ENCODE data around the gene HOXD3. TPM values are rescaled to one million over a fixed set of nuclear protein-coding genes. Genes with fewer than 3 reads are reported as not detected.

The HOXD3 gene
- total RNA-seq, 1 donor from 2014 or later: not detected

DNA sequence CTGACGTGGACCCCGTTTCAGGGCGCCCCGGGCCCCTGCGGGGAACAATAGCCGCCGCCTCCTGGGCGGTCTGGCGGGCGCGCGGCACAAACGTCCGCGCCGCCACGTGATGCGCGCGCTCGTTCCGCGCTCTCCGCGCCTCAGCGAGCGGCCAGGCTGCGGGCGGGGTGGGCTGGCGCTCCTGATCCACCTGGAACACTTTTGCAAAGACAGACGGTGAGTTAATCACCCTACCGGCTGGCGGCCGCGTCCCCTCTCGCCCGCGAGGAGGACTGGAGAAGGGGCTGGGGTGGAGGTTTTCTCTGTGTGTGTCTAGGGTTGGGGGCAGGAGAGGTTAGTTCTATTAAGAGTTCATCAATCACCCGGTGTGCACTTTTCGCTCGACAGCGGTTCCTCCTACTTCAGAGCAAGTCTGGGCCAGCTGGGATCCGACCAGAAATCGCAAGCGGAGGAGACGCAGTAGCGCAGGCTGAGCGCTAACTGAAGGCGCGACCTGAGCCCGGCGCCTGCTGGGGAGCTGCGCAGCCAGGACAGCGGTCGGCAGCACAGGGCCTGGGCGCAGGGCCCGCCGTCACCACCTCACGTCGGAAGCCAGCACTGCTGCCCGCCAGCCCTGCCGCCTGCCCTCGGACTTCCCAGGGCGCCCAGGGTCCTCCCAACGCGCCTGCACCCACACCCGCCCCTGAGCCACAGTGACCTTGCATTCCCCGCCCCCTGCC lies 21.1 kb downstream of the HOXD3 start:
- Histone ChIP-seq H3K27ac (ENCODE audit: low read depth, low read length) (no peak overlapping the region), H3K4me1 (ENCODE audit: insufficient read depth, low read length) (no peaks in the 10 kb centered on the region), H2AFZ (ENCODE audit: low read depth, low read length) (peak overlapping the region; percentile 63), H3K4me3 (ENCODE audit: insufficient read depth, low read depth, low read length) (peak overlapping the region; percentile 27), H4K20me1 (ENCODE audit: insufficient read depth, low read length) (no peaks in the 10 kb centered on the region), H3K27me3 (ENCODE audit: insufficient read depth, low read length) (peaks cover 63% of the 10 kb centered on the region), H3K36me3 (ENCODE audit: insufficient read depth, low read length) (no peaks in the 10 kb centered on the region), H3K9me3 (ENCODE audit: insufficient read depth, low read depth, low read length) (no peaks in the 10 kb centered on the region), H3K79me2 (ENCODE audit: insufficient read depth, low read length) (no peaks in the 10 kb centered on the region), H3K9ac (ENCODE audit: low read length) (no peak overlapping the region), H3K4me2 (ENCODE audit: low read length) (peak overlapping the region; percentile 75)
- Mint-ChIP-seq H3K9me3 (ENCODE audit: unreplicated experiment) (peaks cover 12% of the 10 kb centered on the region), H3K27ac (ENCODE audit: unreplicated experiment) (no peak overlapping the region), H3K4me3 (ENCODE audit: unreplicated experiment) (peak overlapping the region; percentile 69), H3K27me3 (ENCODE audit: low read depth, unreplicated experiment) (peaks cover 89% of the 10 kb centered on the region), H3K36me3 (ENCODE audit: low read depth, unreplicated experiment) (no peaks in the 10 kb centered on the region), H3K4me1 (ENCODE audit: low read depth, unreplicated experiment) (peaks cover 12% of the 10 kb centered on the region)
- TF ChIP-seq EZH2 (IDR thresholded peaks at IDR 0.05; ENCODE audit: insufficient read depth, low read length): peak; percentile 72
- TF ChIP-seq, protein P1, sequence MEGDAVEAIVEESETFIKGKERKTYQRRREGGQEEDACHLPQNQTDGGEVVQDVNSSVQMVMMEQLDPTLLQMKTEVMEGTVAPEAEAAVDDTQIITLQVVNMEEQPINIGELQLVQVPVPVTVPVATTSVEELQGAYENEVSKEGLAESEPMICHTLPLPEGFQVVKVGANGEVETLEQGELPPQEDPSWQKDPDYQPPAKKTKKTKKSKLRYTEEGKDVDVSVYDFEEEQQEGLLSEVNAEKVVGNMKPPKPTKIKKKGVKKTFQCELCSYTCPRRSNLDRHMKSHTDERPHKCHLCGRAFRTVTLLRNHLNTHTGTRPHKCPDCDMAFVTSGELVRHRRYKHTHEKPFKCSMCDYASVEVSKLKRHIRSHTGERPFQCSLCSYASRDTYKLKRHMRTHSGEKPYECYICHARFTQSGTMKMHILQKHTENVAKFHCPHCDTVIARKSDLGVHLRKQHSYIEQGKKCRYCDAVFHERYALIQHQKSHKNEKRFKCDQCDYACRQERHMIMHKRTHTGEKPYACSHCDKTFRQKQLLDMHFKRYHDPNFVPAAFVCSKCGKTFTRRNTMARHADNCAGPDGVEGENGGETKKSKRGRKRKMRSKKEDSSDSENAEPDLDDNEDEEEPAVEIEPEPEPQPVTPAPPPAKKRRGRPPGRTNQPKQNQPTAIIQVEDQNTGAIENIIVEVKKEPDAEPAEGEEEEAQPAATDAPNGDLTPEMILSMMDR (IDR thresholded peaks at IDR 0.05; ENCODE audit: insufficient read depth, low read depth, low read length): no peak
- peak; percentile 89 for DNase-seq (ENCODE audit: low read depth)
- FAIRE-seq: no peak

DNA sequence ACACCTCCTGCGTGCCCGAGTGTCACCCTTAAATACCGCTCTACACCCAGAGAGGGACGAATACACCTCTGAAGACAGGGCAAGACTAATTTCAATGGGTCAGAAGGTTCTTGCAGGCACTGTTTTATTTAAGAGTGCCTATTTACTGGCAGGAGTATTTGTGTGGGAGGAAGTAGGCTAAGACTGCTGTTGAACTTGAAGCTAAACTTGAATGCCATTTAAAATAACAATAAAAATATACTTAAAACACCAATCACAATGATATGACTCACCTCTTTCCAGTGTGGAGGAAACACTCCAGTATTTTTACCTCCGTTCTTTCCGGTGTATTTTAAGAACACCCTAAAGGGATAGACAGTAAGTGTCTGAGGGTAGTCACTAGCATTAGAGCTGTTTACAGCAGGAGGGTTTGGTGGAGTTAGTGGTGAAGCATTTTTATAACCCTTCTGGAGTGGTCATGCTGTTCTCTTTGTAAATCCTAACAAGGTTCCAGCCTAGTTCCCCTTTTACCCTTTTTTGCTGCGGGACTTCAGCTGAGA lies 21.7 kb downstream of the HOXD3 start:
- Mint-ChIP-seq H3K4me3 (ENCODE audit: unreplicated experiment) (no peak overlapping the region), H3K27ac (ENCODE audit: unreplicated experiment) (no peak overlapping the region), H3K36me3 (ENCODE audit: low read depth, unreplicated experiment) (no peaks in the 10 kb centered on the region), H3K4me1 (ENCODE audit: low read depth, unreplicated experiment) (peaks cover 12% of the 10 kb centered on the region), H3K9me3 (ENCODE audit: unreplicated experiment) (peaks cover 12% of the 10 kb centered on the region), H3K27me3 (ENCODE audit: low read depth, unreplicated experiment) (peaks cover 89% of the 10 kb centered on the region)
- DNase-seq (ENCODE audit: low read depth) (peak; percentile 63), FAIRE-seq (no peak)
- TF ChIP-seq, protein P1 (IDR thresholded peaks at IDR 0.05; ENCODE audit: insufficient read depth, low read depth, low read length): no peak
- no peak for TF ChIP-seq EZH2 (IDR thresholded peaks at IDR 0.05; ENCODE audit: insufficient read depth, low read length)
- H3K79me2 ChIP-seq (ENCODE audit: insufficient read depth, low read length): no peaks in the 10 kb centered on the region
- no peak overlapping the region for H3K9ac ChIP-seq (ENCODE audit: low read length)
- H2AFZ ChIP-seq (ENCODE audit: low read depth, low read length): no peak overlapping the region
- H3K9me3 ChIP-seq (ENCODE audit: insufficient read depth, low read depth, low read length): no peaks in the 10 kb centered on the region
- peak overlapping the region; percentile 75 for H3K4me2 ChIP-seq (ENCODE audit: low read length)
- H3K4me1 ChIP-seq (ENCODE audit: insufficient read depth, low read length): no peaks in the 10 kb centered on the region
- no peaks in the 10 kb centered on the region for H3K36me3 ChIP-seq (ENCODE audit: insufficient read depth, low read length)
- no peak overlapping the region for H3K4me3 ChIP-seq (ENCODE audit: insufficient read depth, low read depth, low read length)
- peaks cover 57% of the 10 kb centered on the region for H3K27me3 ChIP-seq (ENCODE audit: insufficient read depth, low read length)
- H3K27ac ChIP-seq (ENCODE audit: low read depth, low read length): no peak overlapping the region
- H4K20me1 ChIP-seq (ENCODE audit: insufficient read depth, low read length): no peaks in the 10 kb centered on the region

DNA sequence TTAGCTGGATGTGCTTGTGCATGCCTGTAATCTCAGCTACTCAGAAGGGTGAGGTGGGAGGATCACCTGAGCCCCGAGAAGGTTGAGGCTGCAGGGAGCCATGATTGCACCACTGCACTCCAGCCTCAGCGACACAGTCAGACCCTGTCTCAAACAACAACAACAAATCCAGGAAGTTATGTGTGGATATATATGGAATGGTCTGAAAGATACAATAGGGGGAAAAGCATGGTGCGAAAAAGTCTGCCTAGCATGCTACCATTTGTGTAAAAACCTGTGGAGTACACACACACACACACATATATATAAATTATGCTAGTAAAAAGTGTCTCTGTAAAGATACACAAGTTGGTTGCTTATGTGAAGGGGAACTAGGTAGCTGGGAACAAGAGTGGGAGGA lies 24.4 kb downstream of the HOXD3 start:
- H4K20me1 ChIP-seq (ENCODE audit: insufficient read depth, low read length): no peaks in the 10 kb centered on the region
- H3K9me3 ChIP-seq (ENCODE audit: insufficient read depth, low read depth, low read length): no peaks in the 10 kb centered on the region
- peaks cover 92% of the 10 kb centered on the region for H3K27me3 Mint-ChIP-seq (ENCODE audit: low read depth, unreplicated experiment)
- H3K36me3 Mint-ChIP-seq (ENCODE audit: low read depth, unreplicated experiment): no peaks in the 10 kb centered on the region
- no peak overlapping the region for H3K4me3 Mint-ChIP-seq (ENCODE audit: unreplicated experiment)
- H3K4me1 ChIP-seq (ENCODE audit: insufficient read depth, low read length): no peaks in the 10 kb centered on the region
- no peak for FAIRE-seq
- H2AFZ ChIP-seq (ENCODE audit: low read depth, low read length): no peak overlapping the region
- H3K9me3 Mint-ChIP-seq (ENCODE audit: unreplicated experiment): peaks cover 11% of the 10 kb centered on the region
- TF ChIP-seq, protein P1 (IDR thresholded peaks at IDR 0.05; ENCODE audit: insufficient read depth, low read depth, low read length): no peak
- no peak for TF ChIP-seq EZH2 (IDR thresholded peaks at IDR 0.05; ENCODE audit: insufficient read depth, low read length)
- H3K4me1 Mint-ChIP-seq (ENCODE audit: low read depth, unreplicated experiment): no peaks in the 10 kb centered on the region
- no peak overlapping the region for H3K27ac ChIP-seq (ENCODE audit: low read depth, low read length)
- no peak overlapping the region for H3K9ac ChIP-seq (ENCODE audit: low read length)
- peaks cover 46% of the 10 kb centered on the region for H3K27me3 ChIP-seq (ENCODE audit: insufficient read depth, low read length)
- no peak overlapping the region for H3K4me2 ChIP-seq (ENCODE audit: low read length)
- H3K36me3 ChIP-seq (ENCODE audit: insufficient read depth, low read length): no peaks in the 10 kb centered on the region
- H3K79me2 ChIP-seq (ENCODE audit: insufficient read depth, low read length): no peaks in the 10 kb centered on the region
- no peak overlapping the region for H3K4me3 ChIP-seq (ENCODE audit: insufficient read depth, low read depth, low read length)
- no peak overlapping the region for H3K27ac Mint-ChIP-seq (ENCODE audit: unreplicated experiment)
- no peak for DNase-seq (ENCODE audit: low read depth)

Measured in astrocyte (in vitro differentiated cells and primary cell).